ENCODE measurements around the gene MACROD2. TPM values are rescaled to one million over a fixed set of nuclear protein-coding genes. Genes with fewer than 3 reads are reported as not detected.
A peak's percentile ranks its signal among the peaks of the same experiment; 100 is the strongest.

MACROD2 gene
- total RNA-seq, 1 donor from 2014 or later, result 2.4 TPM

GRCh38 chr20:15245896-15246295 is 1250.6 kb downstream of the MACROD2 start:
- Mint-ChIP-seq H3K27ac (ENCODE audit: unreplicated experiment) (no peak overlapping the region), H3K36me3 (ENCODE audit: low read depth, unreplicated experiment) (no peaks in the 10 kb centered on the region), H3K9me3 (ENCODE audit: unreplicated experiment) (no peaks in the 10 kb centered on the region), H3K27me3 (ENCODE audit: low read depth, unreplicated experiment) (no peaks in the 10 kb centered on the region), H3K4me1 (ENCODE audit: low read depth, unreplicated experiment) (peaks cover 26% of the 10 kb centered on the region), H3K4me3 (ENCODE audit: unreplicated experiment) (no peak overlapping the region)
- Histone ChIP-seq H3K27me3 (ENCODE audit: insufficient read depth, low read length) (no peaks in the 10 kb centered on the region), H4K20me1 (ENCODE audit: insufficient read depth, low read length) (no peaks in the 10 kb centered on the region), H3K79me2 (ENCODE audit: insufficient read depth, low read length) (no peaks in the 10 kb centered on the region), H3K27ac (ENCODE audit: low read depth, low read length) (no peak overlapping the region), H3K36me3 (ENCODE audit: insufficient read depth, low read length) (no peaks in the 10 kb centered on the region), H3K4me3 (ENCODE audit: insufficient read depth, low read depth, low read length) (no peak overlapping the region), H3K4me2 (ENCODE audit: low read length) (no peak overlapping the region), H3K9ac (ENCODE audit: low read length) (no peak overlapping the region), H3K4me1 (ENCODE audit: insufficient read depth, low read length) (peaks cover 5% of the 10 kb centered on the region), H3K9me3 (ENCODE audit: insufficient read depth, low read depth, low read length) (no peaks in the 10 kb centered on the region), H2AFZ (ENCODE audit: low read depth, low read length) (no peak overlapping the region)
- DNase-seq (ENCODE audit: low read depth) (no peak), FAIRE-seq (no peak)
- no peak for TF ChIP-seq EZH2 (IDR thresholded peaks at IDR 0.05; ENCODE audit: insufficient read depth, low read length)
- TF ChIP-seq CTCF (IDR thresholded peaks at IDR 0.05; ENCODE audit: insufficient read depth, low read depth, low read length), result no peak

- TF ChIP-seq CTCF (IDR thresholded peaks at IDR 0.05; ENCODE audit: insufficient read depth, low read depth, low read length), result no peak
- TF ChIP-seq EZH2 (IDR thresholded peaks at IDR 0.05; ENCODE audit: insufficient read depth, low read length), result no peak
- no peaks in the 10 kb centered on the region for H3K9me3 Mint-ChIP-seq (ENCODE audit: unreplicated experiment)
- H3K36me3 Mint-ChIP-seq (ENCODE audit: low read depth, unreplicated experiment), result no peaks in the 10 kb centered on the region
- H3K27ac Mint-ChIP-seq (ENCODE audit: unreplicated experiment), result peak overlapping the region; percentile 16
- no peak overlapping the region for H3K4me2 ChIP-seq (ENCODE audit: low read length)
- no peak overlapping the region for H2AFZ ChIP-seq (ENCODE audit: low read depth, low read length)
- no peaks in the 10 kb centered on the region for H3K9me3 ChIP-seq (ENCODE audit: insufficient read depth, low read depth, low read length)
- H3K4me3 ChIP-seq (ENCODE audit: insufficient read depth, low read depth, low read length), result no peak overlapping the region
- no peak for DNase-seq (ENCODE audit: low read depth)
- H3K27me3 Mint-ChIP-seq (ENCODE audit: low read depth, unreplicated experiment), result no peaks in the 10 kb centered on the region
- H3K36me3 ChIP-seq (ENCODE audit: insufficient read depth, low read length), result no peaks in the 10 kb centered on the region
- no peak overlapping the region for H3K27ac ChIP-seq (ENCODE audit: low read depth, low read length)
- no peaks in the 10 kb centered on the region for H4K20me1 ChIP-seq (ENCODE audit: insufficient read depth, low read length)
- H3K4me3 Mint-ChIP-seq (ENCODE audit: unreplicated experiment), result no peak overlapping the region
- peaks cover 10% of the 10 kb centered on the region for H3K4me1 Mint-ChIP-seq (ENCODE audit: low read depth, unreplicated experiment)
- no peaks in the 10 kb centered on the region for H3K4me1 ChIP-seq (ENCODE audit: insufficient read depth, low read length)
- no peak overlapping the region for H3K9ac ChIP-seq (ENCODE audit: low read length)
- no peaks in the 10 kb centered on the region for H3K27me3 ChIP-seq (ENCODE audit: insufficient read depth, low read length)
- no peaks in the 10 kb centered on the region for H3K79me2 ChIP-seq (ENCODE audit: insufficient read depth, low read length)
- no peak for FAIRE-seq
Measured at GRCh38 chr20:15248618-15249395, 1253.5 kb downstream of the MACROD2 start.

GRCh38 chr20:15251171-15251570 is 1255.9 kb downstream of the MACROD2 start:
- Histone ChIP-seq H3K79me2 (ENCODE audit: insufficient read depth, low read length) (no peaks in the 10 kb centered on the region), H4K20me1 (ENCODE audit: insufficient read depth, low read length) (no peaks in the 10 kb centered on the region), H3K4me2 (ENCODE audit: low read length) (no peak overlapping the region), H3K27me3 (ENCODE audit: insufficient read depth, low read length) (no peaks in the 10 kb centered on the region), H3K9ac (ENCODE audit: low read length) (no peak overlapping the region), H3K4me1 (ENCODE audit: insufficient read depth, low read length) (no peaks in the 10 kb centered on the region), H3K27ac (ENCODE audit: low read depth, low read length) (no peak overlapping the region), H2AFZ (ENCODE audit: low read depth, low read length) (no peak overlapping the region), H3K4me3 (ENCODE audit: insufficient read depth, low read depth, low read length) (no peak overlapping the region), H3K9me3 (ENCODE audit: insufficient read depth, low read depth, low read length) (no peaks in the 10 kb centered on the region), H3K36me3 (ENCODE audit: insufficient read depth, low read length) (no peaks in the 10 kb centered on the region)
- DNase-seq (ENCODE audit: low read depth) (no peak), FAIRE-seq (no peak)
- no peak overlapping the region for H3K27ac Mint-ChIP-seq (ENCODE audit: unreplicated experiment)
- no peaks in the 10 kb centered on the region for H3K36me3 Mint-ChIP-seq (ENCODE audit: low read depth, unreplicated experiment)
- H3K4me1 Mint-ChIP-seq (ENCODE audit: low read depth, unreplicated experiment), result peaks cover 10% of the 10 kb centered on the region
- no peak overlapping the region for H3K4me3 Mint-ChIP-seq (ENCODE audit: unreplicated experiment)
- H3K27me3 Mint-ChIP-seq (ENCODE audit: low read depth, unreplicated experiment), result no peaks in the 10 kb centered on the region
- no peaks in the 10 kb centered on the region for H3K9me3 Mint-ChIP-seq (ENCODE audit: unreplicated experiment)
- no peak for TF ChIP-seq EZH2 (IDR thresholded peaks at IDR 0.05; ENCODE audit: insufficient read depth, low read length)
- no peak for TF ChIP-seq CTCF (IDR thresholded peaks at IDR 0.05; ENCODE audit: insufficient read depth, low read depth, low read length)
